ENCODE measurements around the gene C1orf174. TPM values are rescaled to one million over a fixed set of nuclear protein-coding genes. Genes with fewer than 3 reads are reported as not detected.

Gene C1orf174
- total RNA-seq, 1 donor from 2014 or later, result 19.8 TPM

DNA sequence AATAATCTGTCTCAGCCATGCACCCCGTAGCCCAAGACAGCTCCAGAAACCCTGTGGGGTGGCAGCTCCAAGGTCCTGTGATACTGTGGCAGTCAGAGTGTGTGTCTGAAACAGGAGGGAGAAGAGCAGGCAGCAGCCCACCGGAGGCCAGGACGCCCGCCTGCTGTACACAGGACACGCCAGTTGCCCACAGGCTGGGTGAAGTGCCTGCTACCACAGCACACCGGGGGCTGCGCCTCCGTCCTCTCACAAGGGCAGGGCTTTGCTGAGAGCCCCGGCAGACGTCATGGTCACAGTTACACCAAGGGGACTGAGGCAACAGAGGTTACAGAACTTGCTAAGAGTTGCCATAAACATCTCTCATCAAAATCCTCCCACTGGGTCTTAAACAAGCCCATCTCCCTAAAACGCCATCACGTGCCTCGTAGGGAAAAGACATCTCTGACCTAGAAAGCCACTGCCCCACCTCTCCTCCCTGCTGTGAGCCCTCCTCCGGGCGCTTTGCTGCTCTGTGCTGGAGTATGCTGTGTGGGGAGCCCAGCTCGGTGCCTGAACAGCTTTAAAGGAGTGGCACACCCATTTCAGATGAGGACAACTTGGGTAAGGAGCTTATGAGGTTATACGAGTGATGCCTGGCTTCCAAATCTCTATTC, 5.3 kb downstream of the C1orf174 start:
- ATAC-seq (no peak), DNase-seq (peak; percentile 42)
- Histone ChIP-seq H3K4me3 (no peak overlapping the region), H3K36me3 (peaks cover 23% of the 10 kb centered on the region), H3K9me3 (peaks cover 6% of the 10 kb centered on the region), H3K27me3 (ENCODE audit: low read depth) (no peaks in the 10 kb centered on the region), H3K27ac (no peak overlapping the region), H3K4me1 (peaks cover 14% of the 10 kb centered on the region)
- intact Hi-C loops (cut with DNase I), result no loop called here
- TF ChIP-seq, protein P1, sequence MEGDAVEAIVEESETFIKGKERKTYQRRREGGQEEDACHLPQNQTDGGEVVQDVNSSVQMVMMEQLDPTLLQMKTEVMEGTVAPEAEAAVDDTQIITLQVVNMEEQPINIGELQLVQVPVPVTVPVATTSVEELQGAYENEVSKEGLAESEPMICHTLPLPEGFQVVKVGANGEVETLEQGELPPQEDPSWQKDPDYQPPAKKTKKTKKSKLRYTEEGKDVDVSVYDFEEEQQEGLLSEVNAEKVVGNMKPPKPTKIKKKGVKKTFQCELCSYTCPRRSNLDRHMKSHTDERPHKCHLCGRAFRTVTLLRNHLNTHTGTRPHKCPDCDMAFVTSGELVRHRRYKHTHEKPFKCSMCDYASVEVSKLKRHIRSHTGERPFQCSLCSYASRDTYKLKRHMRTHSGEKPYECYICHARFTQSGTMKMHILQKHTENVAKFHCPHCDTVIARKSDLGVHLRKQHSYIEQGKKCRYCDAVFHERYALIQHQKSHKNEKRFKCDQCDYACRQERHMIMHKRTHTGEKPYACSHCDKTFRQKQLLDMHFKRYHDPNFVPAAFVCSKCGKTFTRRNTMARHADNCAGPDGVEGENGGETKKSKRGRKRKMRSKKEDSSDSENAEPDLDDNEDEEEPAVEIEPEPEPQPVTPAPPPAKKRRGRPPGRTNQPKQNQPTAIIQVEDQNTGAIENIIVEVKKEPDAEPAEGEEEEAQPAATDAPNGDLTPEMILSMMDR (IDR thresholded peaks at IDR 0.05), result no peak

DNA sequence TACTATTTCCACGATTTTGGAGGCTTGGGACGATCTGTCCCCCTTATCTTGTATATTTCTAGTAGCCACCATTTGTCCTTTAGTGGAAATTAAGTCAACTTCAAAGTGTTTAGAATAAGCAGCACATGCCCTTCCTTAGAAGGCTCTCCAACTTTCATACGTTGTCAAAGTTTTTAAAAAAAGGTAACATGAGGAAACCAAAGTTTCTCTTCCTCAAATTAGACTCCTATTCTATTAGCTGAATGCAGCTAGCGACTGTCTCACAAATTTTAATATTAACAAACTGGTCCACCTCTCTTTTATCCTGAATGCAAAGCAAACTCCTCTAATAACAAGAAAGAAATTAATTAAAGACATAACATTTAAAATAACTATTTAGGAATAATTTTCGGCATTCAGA, 6.9 kb downstream of the C1orf174 start:
- Histone ChIP-seq H3K36me3 (peaks cover 38% of the 10 kb centered on the region), H3K9me3 (peaks cover 6% of the 10 kb centered on the region), H3K27me3 (ENCODE audit: low read depth) (no peaks in the 10 kb centered on the region), H3K4me1 (peaks cover 6% of the 10 kb centered on the region), H3K4me3 (no peak overlapping the region), H3K27ac (no peak overlapping the region)
- DNase-seq (no peak), ATAC-seq (no peak)
- TF ChIP-seq, protein P1 (IDR thresholded peaks at IDR 0.05), result no peak
- intact Hi-C loops (cut with DNase I), result no loop called here

DNA sequence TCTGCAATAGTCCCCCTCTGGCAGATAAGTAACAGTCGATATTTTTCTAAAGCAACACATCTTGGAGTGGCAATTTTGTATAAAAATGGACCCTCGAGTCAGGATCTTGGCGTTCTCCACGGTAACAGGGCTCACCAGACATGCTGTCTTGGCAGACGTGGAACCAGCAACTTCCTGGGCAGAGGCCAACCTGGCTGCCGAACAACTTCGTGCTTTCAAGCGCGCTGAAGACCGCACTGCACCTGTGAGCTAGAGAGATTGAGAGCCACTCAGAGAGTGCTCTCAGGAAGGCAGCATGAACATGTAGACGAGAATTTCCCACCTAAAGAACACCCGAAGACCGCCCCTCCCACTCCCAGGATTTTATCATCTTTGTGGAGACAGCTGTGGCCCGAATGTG, 7.3 kb downstream of the C1orf174 start:
- peaks cover 6% of the 10 kb centered on the region for H3K4me1 ChIP-seq
- peaks cover 43% of the 10 kb centered on the region for H3K36me3 ChIP-seq
- TF ChIP-seq, protein P1 (IDR thresholded peaks at IDR 0.05), result no peak
- peak; percentile 63 for ATAC-seq
- peak; percentile 69 for DNase-seq
- H3K27ac ChIP-seq, result no peak overlapping the region
- H3K9me3 ChIP-seq, result peaks cover 2% of the 10 kb centered on the region
- intact Hi-C loops (cut with DNase I), result no loop called here
- H3K4me3 ChIP-seq, result no peak overlapping the region
- no peaks in the 10 kb centered on the region for H3K27me3 ChIP-seq (ENCODE audit: low read depth)

DNA sequence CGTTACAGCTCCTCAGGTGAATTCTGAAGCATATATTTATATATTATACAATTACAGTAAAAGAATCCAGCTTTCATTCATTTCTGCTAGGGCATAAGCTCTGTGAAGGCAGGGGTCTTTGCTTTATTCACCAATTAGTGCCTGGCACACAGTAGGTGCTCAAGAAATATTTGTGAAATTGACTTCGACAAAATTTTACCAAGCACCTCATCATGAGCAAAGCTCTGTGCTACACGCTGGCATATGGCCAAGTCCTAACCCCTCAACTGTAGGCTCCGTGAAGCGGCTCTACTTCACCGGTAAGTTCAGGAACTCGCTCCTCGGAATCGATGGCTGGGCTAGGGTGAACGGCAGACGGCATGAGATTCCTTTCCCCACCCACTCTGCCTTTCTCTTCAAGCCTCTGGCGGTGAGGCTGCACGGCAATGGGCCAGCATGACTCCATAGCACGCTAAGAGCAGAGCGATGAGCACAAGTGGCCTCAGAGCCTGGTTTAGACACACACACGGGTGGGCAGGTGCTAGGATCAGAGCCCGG, 8.7 kb downstream of the C1orf174 start:
- Histone ChIP-seq H3K27ac (no peak overlapping the region), H3K27me3 (ENCODE audit: low read depth) (no peaks in the 10 kb centered on the region), H3K9me3 (no peaks in the 10 kb centered on the region), H3K36me3 (peaks cover 56% of the 10 kb centered on the region), H3K4me3 (peak overlapping the region; percentile 1), H3K4me1 (peaks cover 6% of the 10 kb centered on the region)
- no peak for ATAC-seq
- DNase-seq, result peak; percentile 42
- TF ChIP-seq, protein P1 (IDR thresholded peaks at IDR 0.05), result no peak
- intact Hi-C loops (cut with DNase I), result no loop called here

DNA sequence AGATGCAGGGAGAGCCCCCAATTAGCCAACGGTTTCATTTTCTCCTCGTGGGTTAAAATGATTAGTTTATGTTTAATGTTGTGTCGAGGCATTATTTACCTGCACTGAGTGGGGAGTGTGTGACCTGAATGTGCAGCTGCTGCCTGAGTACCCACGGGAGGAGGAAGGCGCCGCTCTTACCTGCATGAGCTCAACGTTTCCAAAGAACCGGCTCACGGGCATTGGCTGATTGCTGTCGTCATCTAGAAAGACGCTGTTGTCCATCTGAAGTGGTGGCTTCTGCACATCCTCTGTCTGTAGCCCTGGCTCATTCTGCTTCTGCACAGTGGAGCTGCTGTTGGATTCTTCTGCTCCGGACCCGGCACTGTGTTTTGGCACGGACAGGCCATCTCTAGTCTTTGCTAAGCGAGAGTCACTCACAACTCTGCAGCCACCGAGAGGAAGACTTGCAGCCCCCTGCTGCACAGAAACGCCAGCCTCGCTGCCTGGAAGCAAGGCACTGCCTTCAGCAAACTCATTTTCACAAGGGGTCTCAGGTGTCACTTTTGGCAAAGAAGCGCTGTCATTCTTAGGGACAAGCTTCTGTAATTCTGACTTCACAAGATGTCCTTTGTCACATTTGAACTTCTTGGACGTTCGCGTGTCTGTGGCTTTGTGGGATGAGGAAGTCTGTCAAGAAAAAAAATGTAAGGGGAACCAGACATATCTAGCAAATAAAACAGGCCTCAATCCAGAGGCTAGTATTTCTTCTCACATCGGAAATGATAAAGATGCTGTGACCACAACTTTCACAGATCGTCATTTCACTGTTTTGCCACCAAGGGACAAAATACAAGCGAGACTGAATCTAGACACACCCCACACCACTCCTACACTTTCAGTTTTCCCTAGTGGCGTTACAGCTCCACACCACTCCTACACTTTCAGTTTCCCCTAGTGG, 9.4 kb downstream of the C1orf174 start:
- no peaks in the 10 kb centered on the region for H3K27me3 ChIP-seq (ENCODE audit: low read depth)
- H3K36me3 ChIP-seq, result peaks cover 64% of the 10 kb centered on the region
- H3K27ac ChIP-seq, result peak overlapping the region; percentile 26
- peaks cover 6% of the 10 kb centered on the region for H3K4me1 ChIP-seq
- peak; percentile 65 to 71 for ATAC-seq
- peak overlapping the region; percentile 1 for H3K4me3 ChIP-seq
- no peaks in the 10 kb centered on the region for H3K9me3 ChIP-seq
- TF ChIP-seq, protein P1 (IDR thresholded peaks at IDR 0.05), result no peak
- peak; percentile 41 for DNase-seq
- intact Hi-C loops (cut with DNase I), result no loop called here
